Measurements from ENCODE around the gene PKDREJ. TPM values are rescaled to one million over a fixed set of nuclear protein-coding genes. Genes with fewer than 3 reads are reported as not detected.
"Not testable (repeated sequence)": the region's sequence is repeated elsewhere in the genome, so short reads cannot be mapped to it uniquely, and the experiment has no call there.

The PKDREJ gene
- total RNA-seq, 2 experiments from 2014 or later = not detected

GRCh38 chr22:46267431-46268279 is 4.5 kb upstream of the PKDREJ start, which contains the start of gene TTC38:
Gene TTC38, plus strand, starts transcription at chr22:46268008. Its CDS starts 32 bp downstream, at chr22:46268040.
- CTCF ChIA-PET = interaction anchor here (1.4 to 2.1 kb wide), 2 partner anchors 9 to 19 kb away, joined by 3 to 6 read pairs; no protein-coding TSS in a partner anchor
- H3K36me3 Mint-ChIP-seq (ENCODE audit: low read depth) = no peaks in the 10 kb centered on the region
- H3K4me1 Mint-ChIP-seq (ENCODE audit: low read depth) = peaks cover 11% of the 10 kb centered on the region
- TF ChIP-seq, protein P1, sequence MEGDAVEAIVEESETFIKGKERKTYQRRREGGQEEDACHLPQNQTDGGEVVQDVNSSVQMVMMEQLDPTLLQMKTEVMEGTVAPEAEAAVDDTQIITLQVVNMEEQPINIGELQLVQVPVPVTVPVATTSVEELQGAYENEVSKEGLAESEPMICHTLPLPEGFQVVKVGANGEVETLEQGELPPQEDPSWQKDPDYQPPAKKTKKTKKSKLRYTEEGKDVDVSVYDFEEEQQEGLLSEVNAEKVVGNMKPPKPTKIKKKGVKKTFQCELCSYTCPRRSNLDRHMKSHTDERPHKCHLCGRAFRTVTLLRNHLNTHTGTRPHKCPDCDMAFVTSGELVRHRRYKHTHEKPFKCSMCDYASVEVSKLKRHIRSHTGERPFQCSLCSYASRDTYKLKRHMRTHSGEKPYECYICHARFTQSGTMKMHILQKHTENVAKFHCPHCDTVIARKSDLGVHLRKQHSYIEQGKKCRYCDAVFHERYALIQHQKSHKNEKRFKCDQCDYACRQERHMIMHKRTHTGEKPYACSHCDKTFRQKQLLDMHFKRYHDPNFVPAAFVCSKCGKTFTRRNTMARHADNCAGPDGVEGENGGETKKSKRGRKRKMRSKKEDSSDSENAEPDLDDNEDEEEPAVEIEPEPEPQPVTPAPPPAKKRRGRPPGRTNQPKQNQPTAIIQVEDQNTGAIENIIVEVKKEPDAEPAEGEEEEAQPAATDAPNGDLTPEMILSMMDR (IDR thresholded peaks at IDR 0.05) = no peak
- peak within 1 kb of the TSS; percentile 27 for H3K27ac Mint-ChIP-seq
- intact Hi-C loops (cut with micrococcal nuclease) = no loop called here
- peak; percentile 48 for DNase-seq
- ATAC-seq = peak; percentile 88
- peaks cover 27% of the 10 kb centered on the region for H3K27me3 Mint-ChIP-seq
- H3K9me3 Mint-ChIP-seq = no peaks in the 10 kb centered on the region
- peak within 1 kb of the TSS; percentile 77 for H3K4me3 Mint-ChIP-seq
- POLR2A ChIA-PET = interaction anchor here (0.7 to 1.8 kb wide), 4 partner anchors 10 to 69 kb away, joined by 3 to 7 read pairs (median 4); partner anchors contain the start of gene CDPF1

GRCh38 chr22:46265627-46266026 is 2.5 kb upstream of the PKDREJ start:
- H3K27ac Mint-ChIP-seq; intact Hi-C loops (cut with micrococcal nuclease); DNase-seq; CTCF ChIA-PET; H3K9me3 Mint-ChIP-seq; ATAC-seq; H3K4me3 Mint-ChIP-seq; H3K36me3 Mint-ChIP-seq (ENCODE audit: low read depth): not testable (repeated sequence)
- H3K4me1 Mint-ChIP-seq (ENCODE audit: low read depth) = peaks cover 15% of the 10 kb centered on the region
- POLR2A ChIA-PET = interaction anchor here (1.1 kb wide), 1 partner anchor 30 kb away, joined by 4 read pairs; no protein-coding TSS in a partner anchor
- peaks cover 46% of the 10 kb centered on the region for H3K27me3 Mint-ChIP-seq

- POLR2A ChIA-PET = interaction anchor here (0.6 to 1.1 kb wide), 2 partner anchors 31 to 36 kb away, joined by 3 to 4 read pairs; no protein-coding TSS in a partner anchor
- DNase-seq; ATAC-seq; H3K4me3 Mint-ChIP-seq; intact Hi-C loops (cut with micrococcal nuclease); CTCF ChIA-PET; H3K9me3 Mint-ChIP-seq; H3K27ac Mint-ChIP-seq; H3K36me3 Mint-ChIP-seq (ENCODE audit: low read depth): not testable (repeated sequence)
- Mint-ChIP-seq H3K27me3 (peaks cover 56% of the 10 kb centered on the region), H3K4me1 (ENCODE audit: low read depth) (peaks cover 15% of the 10 kb centered on the region)
Observed at GRCh38 chr22:46264520-46264919, 1.4 kb upstream of the PKDREJ start.

DNA sequence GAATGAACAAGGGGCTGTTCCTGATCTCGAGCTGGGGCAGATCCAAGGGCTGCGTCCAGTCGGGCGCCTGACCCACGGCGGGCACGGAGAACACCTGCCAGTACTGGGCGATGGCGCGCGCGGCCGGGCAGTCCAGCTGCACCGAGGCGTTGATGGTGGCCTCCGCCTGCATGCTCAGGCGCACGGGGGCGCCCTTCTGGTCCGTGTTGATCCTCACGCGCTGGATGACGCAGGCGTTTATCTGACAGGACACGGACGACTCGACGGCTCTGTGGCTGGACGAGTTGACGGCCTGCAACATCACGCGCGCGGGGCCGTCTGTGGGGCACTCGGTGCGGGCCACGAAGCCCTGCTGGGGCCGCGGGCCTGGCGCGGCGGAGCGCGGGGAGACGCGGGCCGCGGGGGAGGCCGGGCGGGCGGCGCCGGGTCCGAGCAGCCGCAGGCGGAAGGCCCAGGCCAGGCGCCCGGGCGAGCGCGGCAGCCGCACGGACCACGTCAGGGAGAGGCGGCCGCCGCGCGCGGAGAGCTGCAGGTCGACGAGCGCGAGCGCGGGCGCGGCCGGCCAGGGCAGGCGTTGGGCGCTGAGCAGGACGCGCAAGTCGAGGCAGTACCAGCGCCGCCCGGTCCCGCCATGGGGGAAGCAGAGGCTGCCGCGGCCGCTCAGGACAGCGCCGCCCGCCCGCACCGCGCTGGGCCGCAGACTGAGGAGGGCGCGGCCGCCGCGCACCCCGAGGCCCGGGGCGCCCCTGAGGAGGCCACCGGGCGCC is 511 bp downstream of the PKDREJ start:
- intact Hi-C loops (cut with micrococcal nuclease) = no loop called here
- Mint-ChIP-seq H3K9me3 (no peaks in the 10 kb centered on the region), H3K27ac (no peak overlapping the region), H3K36me3 (ENCODE audit: low read depth) (no peaks in the 10 kb centered on the region), H3K4me3 (no peak overlapping the region), H3K27me3 (peaks cover 61% of the 10 kb centered on the region), H3K4me1 (ENCODE audit: low read depth) (peaks cover 9% of the 10 kb centered on the region)
- ChIA-PET CTCF (interaction anchor here (1.4 to 1.7 kb wide), 2 partner anchors 14 to 145 kb away, joined by 3 read pairs; no protein-coding TSS in a partner anchor), POLR2A (interaction anchor here (1.1 kb wide), 1 partner anchor 23 kb away, joined by 3 read pairs; no protein-coding TSS in a partner anchor)
- TF ChIP-seq, protein P1 (IDR thresholded peaks at IDR 0.05) = peak; percentile 29
- DNase-seq = peak; percentile 68
- peak; percentile 82 for ATAC-seq

- ChIA-PET CTCF (interaction anchor here (0.9 kb wide), 1 partner anchor 138 kb away, joined by 3 read pairs; no protein-coding TSS in a partner anchor), POLR2A (no interaction called here)
- H3K36me3 Mint-ChIP-seq (ENCODE audit: low read depth) = no peaks in the 10 kb centered on the region
- TF ChIP-seq, protein P1 (IDR thresholded peaks at IDR 0.05) = no peak
- H3K4me1 Mint-ChIP-seq (ENCODE audit: low read depth) = peaks cover 4% of the 10 kb centered on the region
- peaks cover 47% of the 10 kb centered on the region for H3K27me3 Mint-ChIP-seq
- no peak overlapping the region for H3K27ac Mint-ChIP-seq
- H3K9me3 Mint-ChIP-seq = no peaks in the 10 kb centered on the region
- intact Hi-C loops (cut with micrococcal nuclease) = no loop called here
- ATAC-seq (no peak), DNase-seq (no peak)
- H3K4me3 Mint-ChIP-seq = no peak overlapping the region
Observed at GRCh38 chr22:46260038-46260437, 3.1 kb downstream of the PKDREJ start.
